Loucy (cell line): ENCODE data around the gene CIC.

Experiments
- H2AFZ ChIP-seq: fragments of 200-600 bp; sonication (generic); 2 replicates; pipeline ENCODE4 v1.6.0; 2016; ENCODE audit warnings: antibody characterized with exemption, mild to moderate bottlenecking, low read length, moderate library complexity
- H3F3A ChIP-seq: fragments of 200-600 bp; 2 replicates; pipeline ENCODE4 v1.6.0; 2016; ENCODE audit warnings: antibody characterized with exemption, low read depth, mild to moderate bottlenecking
- H3K27me3 ChIP-seq: fragments of 200-600 bp; sonication (generic); 2 replicates; pipeline ENCODE4 v1.6.1; 2014; ENCODE audit warnings: low read length, mild to moderate bottlenecking; ENCODE audit not compliant: insufficient read depth, poor library complexity, severe bottlenecking
- H3K36me3 ChIP-seq: fragments of 200-600 bp; sonication (generic); 2 replicates; pipeline ENCODE4 v1.6.1; 2016; ENCODE audit warnings: low read length; ENCODE audit not compliant: insufficient read depth
- H3K4me1 ChIP-seq: fragments of 200-600 bp; sonication (generic); 2 replicates; pipeline ENCODE4 v1.5.1; 2014; ENCODE audit warnings: low read length, mild to moderate bottlenecking; ENCODE audit not compliant: insufficient read depth, poor library complexity, severe bottlenecking
- H3K4me2 ChIP-seq: fragments of 200-600 bp; sonication (generic); 2 replicates; pipeline ENCODE4 v1.6.0; 2014; ENCODE audit warnings: antibody characterized with exemption, low read length, low read depth, mild to moderate bottlenecking; ENCODE audit not compliant: poor library complexity, severe bottlenecking
- H3K4me3 ChIP-seq: fragments of 200-600 bp; sonication (generic); 2 replicates; pipeline ENCODE4 v1.5.1; 2014; ENCODE audit warnings: low read length, mild to moderate bottlenecking, mixed read lengths; ENCODE audit not compliant: poor library complexity, severe bottlenecking
- H3K79me2 ChIP-seq: fragments of 200-600 bp; sonication (generic); 2 replicates; pipeline ENCODE4 v1.6.1; 2014; ENCODE audit warnings: low read length; ENCODE audit not compliant: insufficient read depth
- H3K9ac ChIP-seq: fragments of 200-600 bp; sonication (generic); 2 replicates; pipeline ENCODE4 v1.6.0; 2014; ENCODE audit warnings: mild to moderate bottlenecking, low read depth, low read length, moderate library complexity; ENCODE audit not compliant: poor library complexity, severe bottlenecking
- H3K9me2 ChIP-seq: fragments of 200-600 bp; sonication (generic); replicated peaks from 2 replicates; pipeline ENCODE4 v1.6.1; 2016; ENCODE audit warnings: low read depth, low read length, mixed read lengths
- H3K9me3 ChIP-seq: fragments of 200-600 bp; sonication (generic); 2 replicates; pipeline ENCODE4 v1.6.1; 2014; ENCODE audit warnings: mild to moderate bottlenecking, antibody characterized with exemption, low read length, low read depth; ENCODE audit not compliant: insufficient read depth
- H4K20me1 ChIP-seq: fragments of 200-600 bp; sonication (generic); 2 replicates; pipeline ENCODE4 v1.6.0; 2014; ENCODE audit warnings: antibody characterized with exemption, low read length, mild to moderate bottlenecking; ENCODE audit not compliant: insufficient read depth, poor library complexity, severe bottlenecking
- EZH2phosphoT487 ChIP-seq: fragments of 200-600 bp; IDR thresholded peaks from 2 replicates; pipeline ENCODE4 v1.6.1; 2018; ENCODE audit warnings: antibody characterized with exemption, mild to moderate bottlenecking, moderate library complexity, borderline replicate concordance
- TF ChIP-seq, protein P1 (sequence below): fragments of 200-600 bp; sonication (generic); conservative IDR thresholded peaks from 2 replicates; pipeline ENCODE4 v1.5.1; 2014; ENCODE audit warnings: mild to moderate bottlenecking, antibody characterized with exemption, low read length

Gene CIC

DNA sequence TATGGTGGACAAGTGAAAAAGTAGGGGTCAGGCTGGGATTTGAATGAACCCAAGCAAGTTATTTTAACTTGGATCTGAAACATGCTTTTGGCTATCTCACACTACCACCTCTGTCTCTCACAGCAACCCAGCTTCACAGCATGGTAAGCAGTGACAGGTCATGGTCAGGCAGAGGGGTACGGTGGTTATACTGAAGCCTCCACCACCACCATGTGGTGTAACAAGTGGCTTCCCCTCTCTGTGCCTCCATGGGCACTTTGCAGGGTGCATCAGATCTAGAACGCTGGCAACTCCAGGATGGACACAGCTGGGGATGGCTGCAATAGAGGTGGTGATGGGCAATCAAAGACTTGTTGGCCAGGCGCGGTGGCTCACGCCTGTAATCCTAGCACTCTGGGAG is 43.3 kb downstream of the CIC start:
- H3K9me2 ChIP-seq: no peaks in the 10 kb centered on the region
- no peaks in the 10 kb centered on the region for H3K9me3 ChIP-seq
- H3K36me3 ChIP-seq: no peaks in the 10 kb centered on the region
- H3K4me1 ChIP-seq: no peaks in the 10 kb centered on the region
- no peaks in the 10 kb centered on the region for H4K20me1 ChIP-seq
- TF ChIP-seq, protein P1, sequence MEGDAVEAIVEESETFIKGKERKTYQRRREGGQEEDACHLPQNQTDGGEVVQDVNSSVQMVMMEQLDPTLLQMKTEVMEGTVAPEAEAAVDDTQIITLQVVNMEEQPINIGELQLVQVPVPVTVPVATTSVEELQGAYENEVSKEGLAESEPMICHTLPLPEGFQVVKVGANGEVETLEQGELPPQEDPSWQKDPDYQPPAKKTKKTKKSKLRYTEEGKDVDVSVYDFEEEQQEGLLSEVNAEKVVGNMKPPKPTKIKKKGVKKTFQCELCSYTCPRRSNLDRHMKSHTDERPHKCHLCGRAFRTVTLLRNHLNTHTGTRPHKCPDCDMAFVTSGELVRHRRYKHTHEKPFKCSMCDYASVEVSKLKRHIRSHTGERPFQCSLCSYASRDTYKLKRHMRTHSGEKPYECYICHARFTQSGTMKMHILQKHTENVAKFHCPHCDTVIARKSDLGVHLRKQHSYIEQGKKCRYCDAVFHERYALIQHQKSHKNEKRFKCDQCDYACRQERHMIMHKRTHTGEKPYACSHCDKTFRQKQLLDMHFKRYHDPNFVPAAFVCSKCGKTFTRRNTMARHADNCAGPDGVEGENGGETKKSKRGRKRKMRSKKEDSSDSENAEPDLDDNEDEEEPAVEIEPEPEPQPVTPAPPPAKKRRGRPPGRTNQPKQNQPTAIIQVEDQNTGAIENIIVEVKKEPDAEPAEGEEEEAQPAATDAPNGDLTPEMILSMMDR: no peak
- no peak for TF ChIP-seq EZH2phosphoT487
- H3K79me2 ChIP-seq: no peaks in the 10 kb centered on the region
- H3K9ac ChIP-seq: no peak overlapping the region
- H3K4me2 ChIP-seq: no peak overlapping the region
- no peaks in the 10 kb centered on the region for H3F3A ChIP-seq
- H3K27me3 ChIP-seq: no peaks in the 10 kb centered on the region
- H3K4me3 ChIP-seq: no peak overlapping the region
- no peak overlapping the region for H2AFZ ChIP-seq

GRCh38 chr19:42313096-42313839 is 44.2 kb downstream of the CIC start, which contains the start of gene TMEM145:
Gene TMEM145 (plus strand): TSS chr19:42313309. CDS start chr19:42313377, 68 bp downstream.
- no peaks in the 10 kb centered on the region for H3K9me3 ChIP-seq
- H3K4me2 ChIP-seq: peak within 1 kb of the TSS; percentile 67
- peak within 1 kb of the TSS; percentile 56 for H3K4me3 ChIP-seq
- H3K9ac ChIP-seq: no peak within 1 kb of the TSS
- H4K20me1 ChIP-seq: no peaks in the 10 kb centered on the region
- no peaks in the 10 kb centered on the region for H3K27me3 ChIP-seq
- H3K4me1 ChIP-seq: no peaks in the 10 kb centered on the region
- no peak for TF ChIP-seq EZH2phosphoT487
- TF ChIP-seq, protein P1: no peak
- no peaks in the 10 kb centered on the region for H3K9me2 ChIP-seq
- H2AFZ ChIP-seq: no peak within 1 kb of the TSS
- H3F3A ChIP-seq: no peaks in the 10 kb centered on the region
- no peaks in the 10 kb centered on the region for H3K79me2 ChIP-seq
- H3K36me3 ChIP-seq: no peaks in the 10 kb centered on the region

GRCh38 chr19:42313840-42314755 is 45.0 kb downstream of the CIC start:
- Histone ChIP-seq H3K36me3 (no peaks in the 10 kb centered on the region), H2AFZ (no peak overlapping the region), H3F3A (no peaks in the 10 kb centered on the region), H3K4me2 (no peak overlapping the region), H3K4me1 (no peaks in the 10 kb centered on the region), H3K4me3 (no peak overlapping the region), H3K9me3 (no peaks in the 10 kb centered on the region), H3K9me2 (no peaks in the 10 kb centered on the region), H3K9ac (no peak overlapping the region), H3K79me2 (no peaks in the 10 kb centered on the region), H3K27me3 (no peaks in the 10 kb centered on the region), H4K20me1 (no peaks in the 10 kb centered on the region)
- no peak for TF ChIP-seq EZH2phosphoT487
- TF ChIP-seq, protein P1: no peak
